Left renal cortex interstitium (tissue), 4 donors: Measurements from ENCODE around the gene GSN. TPM values are rescaled to one million over a fixed set of nuclear protein-coding genes. Genes with fewer than 3 reads are reported as not detected.

Experiments
- DNase-seq, 4 donors: peaks; one replicate each; pipeline ENCODE4 v3.0.0-alpha.2; 2013; ENCODE audit warnings: low read depth in 4 of 4, low spot score in 2 of 4, missing footprints in 1 of 4
- polyA plus RNA-seq, 4 donors: library from polyadenylated mRNA; unstranded; fragments of 120-200 nt; gene quantifications; one replicate each; pipeline ENCODE4 v1.2.1, GENCODE V29; 2013; ENCODE audit not compliant: insufficient read length in 4 of 4

The GSN gene
- polyA plus RNA-seq, 4 donors = 169 to 193 (median 177) TPM

DNA sequence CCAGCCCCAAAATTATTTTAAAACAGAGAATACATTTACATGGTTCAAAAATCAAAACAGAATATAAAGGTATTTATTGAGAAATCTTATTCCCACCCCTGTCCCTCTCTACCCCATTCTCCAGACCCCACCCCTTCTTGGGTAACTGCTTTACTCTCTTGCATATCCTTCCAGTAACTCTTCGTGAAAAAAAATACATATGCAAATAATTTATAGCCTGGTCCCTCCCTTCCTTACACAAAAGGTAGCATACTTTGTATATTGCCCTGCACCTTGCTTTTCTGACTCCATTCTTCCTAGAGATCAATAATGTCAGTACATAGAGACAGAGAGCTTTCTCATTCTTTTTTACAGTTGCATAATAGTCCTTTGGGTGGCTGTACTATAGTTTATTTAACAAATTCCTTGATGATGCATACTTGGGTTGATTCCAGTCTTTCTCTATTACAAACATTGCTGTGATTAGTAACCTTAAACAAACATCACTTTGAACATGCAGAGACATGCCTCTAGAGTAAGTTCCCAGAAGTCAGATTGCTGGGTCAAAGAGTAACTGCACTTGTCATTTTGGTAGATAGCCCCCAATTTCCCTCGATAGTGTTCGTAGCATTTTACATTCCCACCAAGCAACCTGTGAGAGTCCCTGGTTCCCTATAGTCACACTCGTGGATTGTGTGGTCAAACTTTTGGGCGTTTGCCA, 54.2 kb downstream of the GSN start:
- DNase-seq = no peak

DNA sequence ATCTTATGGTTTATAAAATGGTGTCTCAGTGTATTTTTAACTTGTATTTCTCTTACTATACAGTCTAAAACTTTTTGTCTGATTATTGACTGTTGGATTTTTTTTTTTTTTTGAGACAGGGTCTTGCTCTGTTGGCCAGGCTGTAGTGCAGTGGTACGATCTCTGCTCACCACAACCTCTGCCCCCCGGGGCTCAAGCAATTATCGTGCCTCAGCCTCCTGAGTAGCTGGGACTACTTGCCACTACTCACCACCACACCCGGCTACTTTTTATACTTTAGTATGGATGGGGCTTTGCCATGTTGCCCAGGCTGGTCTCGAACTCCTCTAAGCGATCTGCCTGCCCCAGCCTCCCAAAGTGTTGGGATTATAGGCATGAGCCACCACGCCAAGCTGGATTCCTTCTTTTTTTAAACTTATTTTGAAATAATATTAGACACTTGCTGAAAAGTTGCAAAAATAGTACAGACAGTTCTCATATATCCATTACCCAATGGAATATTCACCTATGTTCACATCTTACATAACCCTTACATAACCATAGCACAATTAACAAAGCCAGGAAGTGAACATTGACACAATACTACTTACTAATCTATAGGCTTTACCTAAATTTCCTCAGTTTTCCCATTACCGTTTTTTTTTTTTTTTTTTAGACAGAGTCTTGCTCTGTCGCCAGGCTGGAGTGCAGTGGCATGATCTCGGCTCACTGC, 54.9 kb downstream of the GSN start:
- DNase-seq = no peak

- no peak for DNase-seq
These were observed 55.6 kb downstream of the GSN start for GRCh38 chr9:121323449-121324151.

- DNase-seq = no peak
These were observed 56.4 kb downstream of the GSN start for GRCh38 chr9:121324316-121324715.

DNA sequence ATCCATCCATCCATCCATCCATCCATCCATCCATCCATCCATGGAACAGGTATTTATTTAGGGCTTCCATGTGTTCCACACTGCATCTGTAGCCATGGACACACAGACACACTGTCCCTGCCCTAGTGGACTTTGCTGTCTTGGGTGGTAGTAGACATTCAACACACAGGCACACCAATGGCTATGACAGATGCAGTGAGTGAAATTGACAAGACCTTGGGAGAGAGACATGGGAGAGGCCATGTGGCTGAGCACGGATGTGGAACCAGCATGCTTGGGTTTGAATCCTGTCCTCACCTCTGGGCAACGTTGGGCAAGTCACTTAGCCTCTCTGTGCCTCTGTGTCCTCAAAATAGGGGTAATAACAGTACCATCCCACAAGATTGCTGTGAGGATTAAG, 56.8 kb downstream of the GSN start:
- DNase-seq = no peak

DNA sequence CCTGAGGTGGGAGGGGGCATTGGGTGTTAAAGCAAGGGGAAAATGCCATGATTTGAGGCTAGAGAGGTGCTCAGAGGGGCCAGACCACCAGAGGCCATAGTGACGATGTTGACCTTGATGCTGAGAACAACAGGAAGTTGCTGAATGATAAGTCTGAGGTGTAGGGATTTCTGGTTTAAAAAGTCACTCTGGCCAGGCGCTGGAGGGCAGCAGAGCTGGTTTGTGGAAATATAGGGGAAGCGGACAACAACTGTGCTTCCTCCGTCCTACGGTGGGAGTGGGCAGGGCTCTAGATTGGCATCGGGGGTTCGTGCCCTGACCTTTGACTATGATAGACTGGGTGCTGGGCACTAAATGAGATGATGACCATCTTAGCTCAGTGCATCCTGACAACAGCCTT, 57.4 kb downstream of the GSN start:
- no peak for DNase-seq

GRCh38 chr9:121326130-121326838, 58.3 kb downstream of the GSN start:
- DNase-seq = no peak

- no peak for DNase-seq
These were observed 59.1 kb downstream of the GSN start for GRCh38 chr9:121326901-121327613.

- DNase-seq = no peak
These were observed 60.5 kb downstream of the GSN start for GRCh38 chr9:121328476-121328875.

DNA sequence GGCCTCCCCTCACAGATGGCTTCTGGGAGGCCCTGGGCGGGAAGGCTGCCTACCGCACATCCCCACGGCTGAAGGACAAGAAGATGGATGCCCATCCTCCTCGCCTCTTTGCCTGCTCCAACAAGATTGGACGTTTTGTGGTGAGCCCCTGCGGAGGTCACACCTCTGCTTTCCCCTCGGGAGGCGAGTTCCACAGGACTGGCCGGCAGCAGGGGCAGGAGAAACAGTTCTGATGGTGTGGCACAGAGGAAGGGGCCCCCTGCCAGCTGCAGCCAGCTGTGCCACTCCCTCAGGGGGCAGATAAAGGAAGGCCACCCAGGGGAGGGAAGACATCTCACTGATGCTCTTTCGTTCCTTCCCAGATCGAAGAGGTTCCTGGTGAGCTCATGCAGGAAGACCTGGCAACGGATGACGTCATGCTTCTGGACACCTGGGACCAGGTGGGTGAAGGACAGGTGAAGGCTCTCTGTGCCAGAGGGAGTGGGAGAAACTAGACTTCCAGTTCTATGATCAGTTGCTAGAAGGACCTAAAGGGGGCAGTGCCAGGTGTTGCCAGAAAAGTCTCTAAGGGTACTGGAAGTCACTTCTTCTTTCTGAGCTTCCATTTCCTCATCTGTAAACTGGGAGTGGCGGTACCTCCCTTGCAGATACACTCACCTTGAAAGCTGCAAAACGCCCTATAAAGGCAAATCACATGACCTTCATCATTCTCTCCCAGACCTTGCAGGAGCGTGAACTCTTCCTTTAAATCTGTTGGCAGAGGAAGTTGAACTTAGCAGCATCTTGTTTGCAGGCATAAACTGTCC, 61.1 kb downstream of the GSN start:
- no peak for DNase-seq

DNA sequence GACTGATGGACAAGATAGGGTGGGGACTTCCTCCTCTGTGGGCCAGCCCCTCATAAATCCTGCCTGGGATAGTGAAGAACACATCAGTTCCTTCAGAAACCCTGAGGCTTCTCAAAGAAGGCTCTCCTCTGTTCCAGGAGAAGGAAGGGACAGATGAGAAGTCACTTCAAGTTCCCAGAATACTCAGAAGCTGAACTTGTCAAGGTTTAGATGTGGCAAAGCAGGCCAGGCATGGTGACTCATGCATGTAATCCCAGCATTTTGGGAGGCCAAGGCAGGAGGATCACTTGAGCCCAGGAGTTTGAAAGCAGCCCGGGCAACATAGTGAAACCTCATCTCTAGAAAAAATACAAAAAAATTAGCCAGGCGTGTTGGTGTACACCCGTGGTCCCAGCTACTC, 63.6 kb downstream of the GSN start:
- DNase-seq = no peak

DNA sequence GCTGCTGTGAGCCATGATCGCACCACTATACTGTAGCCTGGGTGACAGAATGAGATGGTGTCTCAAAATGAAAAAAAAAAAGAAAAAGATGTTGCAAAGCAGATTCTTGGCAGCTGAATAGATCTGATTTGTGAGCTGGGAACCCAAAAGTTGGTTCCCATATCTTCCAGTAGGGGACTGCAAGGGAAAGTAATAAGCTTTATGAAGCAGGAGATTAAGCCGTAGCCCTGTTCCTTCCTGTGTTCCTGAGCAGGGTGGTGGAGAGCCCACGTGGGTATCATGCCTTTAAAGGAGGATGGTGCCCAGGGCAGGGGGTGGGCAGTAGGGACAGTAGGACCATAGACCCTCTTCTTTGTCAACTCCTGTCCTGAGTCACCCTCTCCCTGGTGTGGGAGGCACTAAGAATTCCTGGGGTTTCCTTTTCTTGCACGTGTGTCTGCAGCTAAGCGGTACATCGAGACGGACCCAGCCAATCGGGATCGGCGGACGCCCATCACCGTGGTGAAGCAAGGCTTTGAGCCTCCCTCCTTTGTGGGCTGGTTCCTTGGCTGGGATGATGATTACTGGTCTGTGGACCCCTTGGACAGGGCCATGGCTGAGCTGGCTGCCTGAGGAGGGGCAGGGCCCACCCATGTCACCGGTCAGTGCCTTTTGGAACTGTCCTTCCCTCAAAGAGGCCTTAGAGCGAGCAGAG, 64.2 kb downstream of the GSN start:
- no peak for DNase-seq

- DNase-seq = no peak
These were observed 66.2 kb downstream of the GSN start for GRCh38 chr9:121333950-121334773.

- DNase-seq = no peak
These were observed 68.7 kb downstream of the GSN start for GRCh38 chr9:121336665-121337064.

DNA sequence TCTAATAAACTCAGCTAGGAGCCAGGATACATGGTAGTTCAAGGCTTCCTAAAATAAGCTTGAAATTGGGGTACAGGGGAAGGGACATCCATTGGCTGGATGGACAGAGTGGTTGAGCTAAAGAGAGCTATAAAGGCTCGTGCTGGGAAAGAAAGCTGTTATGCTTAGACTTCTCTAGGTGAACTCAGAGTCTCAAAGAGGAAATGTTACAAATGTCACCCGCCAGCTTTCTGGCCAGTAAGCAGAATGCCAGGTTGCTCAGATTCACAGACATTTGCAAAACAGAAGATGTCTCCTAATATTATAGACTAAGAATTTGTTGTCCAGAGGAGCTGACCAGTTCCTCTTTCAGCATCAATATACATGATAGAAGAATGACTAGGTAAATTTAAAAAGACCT, 71.5 kb downstream of the GSN start:
- DNase-seq = no peak

DNA sequence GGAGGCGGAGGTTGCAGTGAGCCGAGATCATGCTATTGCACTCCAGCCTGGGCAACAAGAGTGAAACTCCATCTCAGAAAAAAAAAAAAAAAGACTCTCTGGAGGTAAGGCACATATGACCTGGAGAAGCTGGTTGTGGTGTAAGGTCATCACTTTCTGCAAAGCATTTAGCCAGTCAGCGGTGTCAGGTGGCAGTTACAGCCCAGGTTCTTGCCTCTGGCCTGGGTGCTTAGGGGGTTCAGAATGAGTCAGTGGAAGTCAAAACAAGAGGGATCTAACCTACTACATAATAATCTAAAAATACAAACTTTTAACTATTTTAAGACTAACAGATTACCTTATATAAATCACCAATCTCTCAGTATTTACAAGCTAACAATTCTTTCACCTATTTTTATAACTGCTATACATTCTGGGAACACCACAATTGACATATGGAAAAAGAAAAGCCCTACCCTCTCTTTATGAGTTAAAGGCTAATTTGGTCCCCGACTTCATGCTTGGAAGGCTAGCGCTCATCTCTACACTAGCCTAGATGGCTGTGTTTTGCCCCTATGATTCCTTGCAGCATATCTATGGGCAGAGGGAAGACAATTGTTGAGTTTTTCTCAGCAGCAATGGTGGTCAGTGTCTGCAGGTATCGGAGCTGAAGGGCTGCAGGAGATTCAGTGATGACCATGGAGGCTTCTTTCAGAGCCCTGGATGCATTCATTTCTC, 72.9 kb downstream of the GSN start:
- no peak for DNase-seq

- no peak for DNase-seq
These were observed 76.2 kb downstream of the GSN start for GRCh38 chr9:121344184-121344583.

GRCh38 chr9:121345070-121345469, 77.1 kb downstream of the GSN start:
- DNase-seq = no peak
